GM21447 (cell line): ENCODE results near the gene TBL1Y.
"Not testable (repeated sequence)": the region's sequence is repeated elsewhere in the genome, so short reads cannot be mapped to it uniquely, and the experiment has no call there.

ENCODE experiments used
- ATAC-seq: cut with Tn5 transposase; IDR thresholded peaks from one replicate; pipeline ENCODE4 v1.9.1; 2021; ENCODE audit not compliant: unreplicated experiment

The TBL1Y gene

GRCh38 chrY:6910372-6911252 lies at the start of gene TBL1Y:
TSS of gene TBL1Y (plus strand) at chrY:6910697. CDS start at chrY:7025085, 114,388 bp downstream.
- ATAC-seq, result no peak

GRCh38 chrY:6894496-6894895 lies 16.0 kb upstream of the TBL1Y start:
- ATAC-seq, result no peak

- ATAC-seq, result no peak
Measured at GRCh38 chrY:6895236-6895635, 15.3 kb upstream of the TBL1Y start.

GRCh38 chrY:6902116-6902515 lies 8.4 kb upstream of the TBL1Y start:
- ATAC-seq, result not testable (repeated sequence)

GRCh38 chrY:6907591-6907990 lies 2.9 kb upstream of the TBL1Y start:
- no peak for ATAC-seq

- ATAC-seq, result not testable (repeated sequence)
Measured at GRCh38 chrY:6908021-6908420, 2.5 kb upstream of the TBL1Y start.

GRCh38 chrY:6909118-6909521 lies 1.4 kb upstream of the TBL1Y start:
- ATAC-seq, result no peak

GRCh38 chrY:6909856-6910255 lies 641 bp upstream of the TBL1Y start:
- no peak for ATAC-seq

- ATAC-seq, result no peak
Measured at GRCh38 chrY:6911253-6911881, 870 bp downstream of the TBL1Y start, which contains the start of gene AMELY. TSS of gene AMELY (minus strand) at chrY:6911752. CDS start at chrY:6872608, 39,144 bp downstream.

- ATAC-seq, result no peak
Measured at GRCh38 chrY:6913362-6913761, 2.9 kb downstream of the TBL1Y start.

- no peak for ATAC-seq
Measured at GRCh38 chrY:6921061-6921460, 10.6 kb downstream of the TBL1Y start.

GRCh38 chrY:6928265-6928664 lies 17.8 kb downstream of the TBL1Y start:
- no peak for ATAC-seq

GRCh38 chrY:6929237-6929636 lies 18.7 kb downstream of the TBL1Y start:
- ATAC-seq, result no peak

- no peak for ATAC-seq
Measured at GRCh38 chrY:6931779-6932396, 21.4 kb downstream of the TBL1Y start.

GRCh38 chrY:6935497-6935896 lies 25.0 kb downstream of the TBL1Y start:
- ATAC-seq, result no peak

- no peak for ATAC-seq
Measured at GRCh38 chrY:6947695-6948094, 37.2 kb downstream of the TBL1Y start.

- no peak for ATAC-seq
Measured at GRCh38 chrY:6948378-6948777, 37.9 kb downstream of the TBL1Y start.

- no peak for ATAC-seq
Measured at GRCh38 chrY:6949947-6950346, 39.5 kb downstream of the TBL1Y start.

GRCh38 chrY:6964732-6965131 lies 54.2 kb downstream of the TBL1Y start:
- ATAC-seq, result no peak

GRCh38 chrY:6966521-6966920 lies 56.0 kb downstream of the TBL1Y start:
- ATAC-seq, result no peak

- ATAC-seq, result no peak
Measured at GRCh38 chrY:6967736-6968135, 57.2 kb downstream of the TBL1Y start.

GRCh38 chrY:6968191-6968590 lies 57.7 kb downstream of the TBL1Y start:
- no peak for ATAC-seq
